ENCODE measurements around the gene SRGAP1.

The SRGAP1 gene

DNA sequence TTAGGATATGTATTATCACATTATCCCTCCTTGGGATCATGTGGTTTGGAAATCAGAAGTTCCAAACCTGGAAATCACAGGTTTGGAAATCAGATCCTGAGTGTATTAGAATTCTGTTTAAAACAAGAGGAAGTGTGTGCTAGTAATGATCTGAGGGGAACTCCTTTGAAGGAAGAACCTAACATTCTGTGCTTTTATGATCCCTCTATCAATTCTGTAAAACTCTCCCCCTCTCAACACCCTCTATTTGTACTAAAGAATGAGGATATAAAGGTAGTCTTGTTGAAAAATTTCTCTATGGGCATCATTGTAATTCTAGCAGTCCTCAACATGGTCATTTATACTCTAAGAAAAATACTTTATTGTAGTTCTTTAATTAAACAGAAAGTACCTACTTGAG is 97.4 kb downstream of the SRGAP1 start:
- DNase-seq: no peak

DNA sequence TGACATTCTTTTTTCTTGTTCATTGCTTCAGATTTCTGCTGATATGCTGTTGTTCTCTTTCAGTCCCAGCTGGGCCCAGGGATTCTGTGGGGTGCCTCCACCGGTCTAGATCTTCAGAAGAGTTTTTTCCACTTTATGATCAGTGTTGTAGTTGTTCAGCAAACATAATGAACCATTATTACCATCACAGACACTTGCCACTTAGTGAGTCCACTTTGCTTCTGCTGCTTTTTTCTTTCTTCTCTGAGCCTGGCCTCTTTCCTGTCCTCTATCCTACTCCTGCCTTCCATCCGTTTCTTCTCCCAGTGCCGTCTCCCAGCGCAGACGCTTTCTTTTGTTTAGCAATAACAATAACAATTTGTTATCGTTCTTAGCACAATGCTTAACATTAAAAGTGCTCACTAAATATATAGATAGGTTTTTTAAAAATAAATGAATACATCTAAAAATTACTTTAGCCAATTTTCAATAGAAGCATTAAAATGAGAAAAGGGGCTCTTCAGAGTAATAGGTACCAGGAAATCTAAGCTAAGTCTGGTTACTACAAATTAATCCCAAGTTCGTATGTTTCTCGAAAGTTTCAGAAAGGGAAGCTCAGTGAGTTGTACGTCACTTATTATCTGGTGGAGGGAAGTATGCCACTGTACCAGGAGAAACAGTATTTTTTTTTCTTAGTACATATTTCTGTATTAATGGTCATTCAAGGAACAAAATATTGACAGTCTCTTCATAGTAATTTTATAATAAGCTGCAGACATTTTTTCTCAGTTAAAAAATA is 98.2 kb downstream of the SRGAP1 start:
- no peak for DNase-seq

DNA sequence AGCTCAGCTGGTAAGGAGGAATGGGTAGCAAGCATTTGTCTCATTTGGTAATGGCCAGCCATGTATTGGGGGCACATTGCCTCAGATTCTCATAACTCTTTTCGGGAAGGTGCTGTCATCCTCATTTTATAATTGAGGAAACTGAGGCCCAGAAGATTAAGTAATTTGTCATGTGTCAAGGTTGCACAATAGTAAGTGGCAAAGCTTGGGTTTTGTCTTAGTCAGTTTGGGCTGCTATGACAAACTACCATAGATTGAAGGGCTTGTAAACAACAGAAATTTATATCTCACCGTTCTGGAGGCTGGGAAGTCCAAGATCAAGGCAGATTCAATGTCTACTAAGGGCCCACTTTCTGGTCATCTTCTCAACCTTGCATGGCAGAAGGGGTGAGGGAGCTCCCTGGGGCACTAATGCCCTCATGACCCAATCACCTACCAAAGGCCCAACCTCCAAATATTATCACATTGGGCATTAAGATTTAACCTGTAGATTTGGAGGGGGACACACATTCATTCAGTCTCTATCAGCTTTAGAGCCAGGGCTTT is 99.6 kb downstream of the SRGAP1 start:
- no peak for DNase-seq

DNA sequence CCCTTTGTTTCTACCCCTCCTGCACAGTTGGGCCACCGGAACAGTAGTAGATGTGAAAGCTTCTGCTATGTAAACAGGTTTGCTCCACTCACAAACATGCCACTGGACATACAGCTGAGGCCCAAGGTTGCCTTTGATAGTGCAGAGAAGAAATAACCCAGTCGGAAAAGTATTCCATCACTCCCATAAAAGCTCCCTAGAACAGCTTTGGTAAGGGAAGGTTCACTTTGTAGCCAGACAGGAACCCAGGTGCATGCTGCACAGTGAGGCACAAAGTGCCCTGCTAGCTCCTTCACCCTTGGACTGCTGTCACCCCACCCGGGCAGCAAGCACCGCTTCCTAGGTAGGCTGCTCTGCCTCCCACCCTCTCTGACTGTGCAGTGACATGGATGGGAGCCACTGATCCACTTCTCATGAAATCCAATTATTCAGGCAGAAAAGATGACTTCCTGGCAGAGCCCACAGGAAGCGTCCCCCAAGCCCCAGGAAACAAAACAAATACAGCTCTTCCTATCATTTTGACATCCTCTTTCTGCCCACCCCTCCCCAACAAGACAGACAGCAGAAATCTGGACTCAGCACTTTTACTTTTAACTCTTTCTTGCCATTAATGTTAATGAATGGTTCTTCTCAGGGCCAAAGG is 100.2 kb downstream of the SRGAP1 start:
- DNase-seq: no peak

DNA sequence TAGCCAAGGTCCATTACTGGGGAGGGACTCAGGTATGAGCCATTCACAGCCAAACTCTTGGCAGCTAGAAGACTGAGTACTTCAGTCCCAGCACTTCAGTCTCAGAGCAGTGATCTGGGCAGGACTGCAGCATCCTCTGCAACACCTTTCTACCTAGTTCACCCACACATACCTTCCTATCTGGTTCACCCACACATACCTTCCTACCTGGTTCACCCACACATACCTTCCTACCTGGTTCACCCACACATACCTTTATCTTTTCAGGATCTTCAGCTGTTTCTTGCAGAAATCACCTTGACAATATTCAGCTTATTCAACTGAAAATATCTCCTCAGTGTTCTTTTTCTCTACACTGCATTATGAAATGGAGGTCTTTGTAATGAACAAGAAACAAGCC is 101.3 kb downstream of the SRGAP1 start:
- no peak for DNase-seq

DNA sequence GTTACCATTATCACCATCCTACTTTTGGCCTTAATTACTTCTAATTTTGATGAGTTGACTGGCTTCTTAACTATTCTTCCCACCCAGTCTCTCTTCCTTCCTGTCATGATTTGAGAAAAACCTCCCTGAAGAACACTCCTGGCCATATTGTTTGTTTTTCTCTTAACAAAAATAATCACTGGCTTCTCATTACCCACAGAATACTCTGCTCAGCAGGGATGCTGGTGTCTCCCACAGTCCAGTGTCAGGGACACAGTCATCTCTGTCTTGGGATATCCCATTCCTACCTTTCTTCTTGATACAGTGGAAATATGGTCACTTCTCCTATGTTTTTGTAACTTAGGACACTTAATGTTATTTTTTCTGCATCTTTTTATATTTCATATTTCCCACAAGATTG is 103.7 kb downstream of the SRGAP1 start:
- DNase-seq: no peak

DNA sequence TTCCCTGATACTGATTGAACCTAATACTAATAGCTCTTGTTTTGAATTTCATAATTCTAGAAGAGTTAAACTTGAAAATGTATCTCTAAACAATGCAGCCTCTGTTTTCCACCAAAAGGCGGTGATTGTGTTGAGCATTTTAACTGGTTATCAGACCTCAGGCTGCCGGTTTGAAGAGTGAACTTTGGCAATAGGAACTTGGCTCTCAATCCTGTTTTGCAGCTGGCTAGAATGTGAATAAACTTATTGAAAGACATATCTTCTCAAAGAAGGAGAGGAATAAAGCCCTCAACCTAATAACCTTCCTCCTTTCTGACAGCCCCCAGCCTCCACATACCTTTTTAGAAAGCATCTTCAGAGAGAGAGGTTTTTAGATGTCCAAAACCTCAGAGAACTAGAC is 105.4 kb downstream of the SRGAP1 start:
- no peak for DNase-seq

DNA sequence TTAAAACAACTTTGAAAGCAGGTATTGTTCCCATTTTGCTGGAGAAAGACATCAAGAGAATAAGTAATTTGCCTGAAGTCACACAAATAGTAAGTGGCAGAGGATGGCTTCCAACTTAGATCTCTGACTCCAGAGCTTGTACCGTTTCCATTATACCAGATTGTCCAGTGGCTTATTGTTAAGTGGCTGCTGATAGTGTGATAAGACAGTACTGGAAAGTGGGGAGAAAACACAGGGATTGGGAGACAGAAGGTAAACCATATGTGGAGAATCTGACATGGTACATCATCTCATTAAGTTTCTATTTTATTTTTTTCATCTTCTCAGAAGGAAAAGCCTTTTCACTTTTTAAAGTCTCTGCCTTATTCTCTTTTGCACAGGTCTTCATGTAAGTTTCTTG is 108.5 kb downstream of the SRGAP1 start:
- no peak for DNase-seq

DNA sequence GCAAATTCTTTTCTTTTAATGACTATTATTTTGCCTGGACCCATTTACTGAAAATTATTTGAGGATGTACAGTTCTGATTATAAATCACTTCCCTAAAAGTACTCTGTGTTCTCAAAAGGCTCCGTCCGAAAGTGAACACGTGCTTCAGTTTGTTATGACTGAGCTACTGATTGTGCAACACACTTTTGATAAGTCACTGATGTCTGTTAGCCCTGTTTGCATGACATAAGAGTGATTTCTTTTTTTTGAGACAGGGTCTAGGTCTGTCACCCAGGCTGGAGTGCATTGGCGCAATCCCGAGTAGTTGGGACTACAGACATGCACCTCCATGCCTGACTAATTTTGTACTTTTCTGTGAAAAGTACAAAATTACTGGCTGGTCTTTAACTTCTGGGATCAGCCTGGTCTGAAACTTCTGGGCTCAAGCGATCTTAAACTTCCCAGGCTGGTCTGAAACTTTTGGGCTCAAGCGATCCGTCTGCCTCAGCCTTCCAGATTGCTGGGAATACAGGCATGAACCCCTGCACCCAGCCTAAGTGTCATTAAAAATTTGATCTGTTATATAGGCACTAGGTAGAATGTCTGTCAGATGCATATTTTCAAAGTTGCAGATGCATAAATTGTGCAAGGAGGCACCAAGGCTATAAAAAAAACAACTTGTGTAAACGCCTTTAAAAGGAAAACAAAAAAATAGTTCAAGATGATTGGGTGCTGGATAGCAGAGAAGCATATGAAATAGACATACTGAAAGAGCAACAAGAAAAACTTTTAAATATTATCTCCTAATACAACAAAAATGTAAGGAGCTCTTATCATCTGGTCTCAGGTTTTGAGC is 111.5 kb downstream of the SRGAP1 start:
- no peak for DNase-seq

DNA sequence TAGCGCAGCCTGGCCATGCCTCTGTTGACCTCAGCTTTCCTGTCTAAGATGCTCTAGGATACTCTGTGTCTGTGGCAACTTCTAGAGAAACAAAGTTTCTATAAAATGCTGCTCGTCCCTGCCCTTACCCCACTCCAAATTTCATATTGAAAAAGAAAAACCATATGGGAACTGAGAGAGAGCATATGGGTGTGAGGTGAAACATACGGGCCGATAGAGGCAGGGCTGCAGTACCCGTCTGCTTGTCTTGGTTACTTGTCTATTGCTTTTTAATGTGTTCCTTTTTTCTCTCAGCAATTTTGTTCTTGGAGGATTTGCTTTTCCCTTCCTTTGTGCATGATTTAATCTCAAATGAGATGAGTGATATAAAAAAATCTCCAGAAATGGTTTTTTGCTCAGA is 113.0 kb downstream of the SRGAP1 start:
- DNase-seq: no peak

DNA sequence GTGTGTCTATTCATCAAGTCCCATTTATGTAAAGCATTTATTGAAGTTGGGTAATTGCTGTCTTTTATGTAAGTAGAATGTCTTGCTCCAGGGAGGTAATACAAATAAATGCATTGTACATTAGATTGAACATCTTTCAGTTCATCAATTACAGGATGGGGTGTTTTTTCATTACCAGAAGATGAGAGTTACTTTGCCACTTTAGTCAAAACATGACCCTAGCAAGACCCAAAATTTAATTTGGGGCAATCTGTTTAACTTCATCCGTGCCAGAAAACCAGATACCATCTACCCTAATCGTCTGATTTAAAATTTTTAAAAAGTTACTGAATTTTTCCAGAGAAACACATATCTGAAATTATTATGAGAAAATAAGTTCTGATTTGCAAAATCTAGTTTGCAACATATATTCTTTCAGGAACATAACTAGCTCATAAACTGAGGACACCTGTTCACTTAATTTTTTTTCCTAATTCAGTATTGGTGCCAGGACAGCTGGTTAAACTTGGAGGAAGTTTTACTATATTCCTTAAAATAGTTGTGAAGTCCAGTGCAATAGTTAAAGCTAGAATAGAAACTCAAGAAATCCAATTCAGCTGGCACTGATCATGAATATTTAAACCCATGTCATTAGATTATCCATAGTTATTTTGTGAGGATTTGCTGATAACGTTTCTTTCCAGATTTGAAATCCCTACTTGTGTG is 114.5 kb downstream of the SRGAP1 start:
- no peak for DNase-seq

DNA sequence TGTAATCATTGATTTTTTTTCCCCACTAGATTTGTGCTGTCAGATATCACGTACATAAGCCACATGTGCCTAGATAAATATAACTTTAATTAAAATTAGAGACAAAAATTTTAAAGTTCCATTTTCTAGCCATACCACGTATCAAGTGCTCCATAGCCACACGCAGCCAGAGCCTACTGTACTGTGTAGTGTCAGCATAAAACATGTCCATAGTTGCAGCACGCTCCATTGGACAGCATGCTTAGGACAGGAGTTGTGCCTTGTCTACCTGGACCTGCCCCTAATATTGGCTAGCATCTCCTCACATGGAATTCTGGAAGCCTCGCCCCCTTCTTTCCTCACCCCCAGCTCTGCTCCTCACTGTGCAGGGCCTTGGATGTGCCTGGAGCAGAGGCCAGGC is 116.5 kb downstream of the SRGAP1 start:
- no peak for DNase-seq

DNA sequence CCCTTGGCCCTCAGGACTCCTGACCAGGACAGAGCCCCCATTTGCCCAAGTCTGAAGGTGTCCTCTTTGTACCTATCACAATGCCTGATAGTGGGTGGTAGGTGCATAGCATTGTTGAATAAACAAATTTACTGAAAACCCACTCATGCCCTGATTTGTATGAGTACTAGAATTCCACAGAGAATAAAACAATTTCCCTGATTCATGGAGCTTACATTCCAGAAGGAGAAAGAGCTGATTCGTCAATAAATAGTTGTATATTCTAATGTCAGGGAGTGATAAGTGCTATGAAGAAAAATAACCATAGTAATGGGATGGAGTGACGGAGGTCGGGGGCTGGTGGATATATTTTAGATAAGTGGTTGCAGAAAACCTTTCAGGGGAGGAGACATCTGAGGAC is 117.0 kb downstream of the SRGAP1 start:
- no peak for DNase-seq

DNA sequence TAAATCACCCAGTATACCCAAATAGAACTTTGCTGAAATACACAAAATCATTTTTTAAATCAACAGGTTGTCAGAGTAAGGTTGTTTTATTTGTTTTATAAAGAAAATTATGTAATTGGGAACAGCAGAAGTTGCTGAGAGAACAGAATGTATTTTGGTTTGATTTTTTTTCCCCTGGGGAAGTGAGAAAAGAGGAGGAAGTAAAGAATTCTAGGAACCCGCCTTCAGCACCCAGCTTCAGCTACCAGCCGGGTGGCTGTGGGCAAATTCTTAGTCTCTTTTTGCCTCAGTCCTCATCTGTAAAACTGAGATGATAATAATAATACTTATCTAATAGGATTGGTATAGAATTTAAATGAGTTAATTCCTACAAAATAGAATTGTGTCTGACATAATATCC is 119.4 kb downstream of the SRGAP1 start:
- no peak for DNase-seq

DNA sequence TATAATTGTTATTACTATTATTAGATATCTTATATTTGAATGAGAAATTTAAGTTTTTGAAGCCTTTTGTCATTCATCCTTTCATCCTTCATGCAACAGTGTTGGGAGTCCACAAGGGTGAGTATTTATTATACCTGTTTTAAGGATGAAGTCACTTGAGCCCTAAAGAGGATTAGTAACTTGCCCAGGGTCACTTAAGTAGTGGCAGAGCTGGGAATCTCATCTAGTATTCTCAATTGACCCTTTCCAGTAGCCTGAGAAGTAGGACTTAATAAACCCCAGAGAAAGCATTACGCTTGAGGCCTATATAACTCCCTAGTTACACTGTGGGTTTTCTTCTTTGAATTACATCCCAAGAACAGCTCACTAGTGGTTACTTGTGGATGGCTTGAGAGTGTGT is 119.8 kb downstream of the SRGAP1 start:
- DNase-seq: no peak

DNA sequence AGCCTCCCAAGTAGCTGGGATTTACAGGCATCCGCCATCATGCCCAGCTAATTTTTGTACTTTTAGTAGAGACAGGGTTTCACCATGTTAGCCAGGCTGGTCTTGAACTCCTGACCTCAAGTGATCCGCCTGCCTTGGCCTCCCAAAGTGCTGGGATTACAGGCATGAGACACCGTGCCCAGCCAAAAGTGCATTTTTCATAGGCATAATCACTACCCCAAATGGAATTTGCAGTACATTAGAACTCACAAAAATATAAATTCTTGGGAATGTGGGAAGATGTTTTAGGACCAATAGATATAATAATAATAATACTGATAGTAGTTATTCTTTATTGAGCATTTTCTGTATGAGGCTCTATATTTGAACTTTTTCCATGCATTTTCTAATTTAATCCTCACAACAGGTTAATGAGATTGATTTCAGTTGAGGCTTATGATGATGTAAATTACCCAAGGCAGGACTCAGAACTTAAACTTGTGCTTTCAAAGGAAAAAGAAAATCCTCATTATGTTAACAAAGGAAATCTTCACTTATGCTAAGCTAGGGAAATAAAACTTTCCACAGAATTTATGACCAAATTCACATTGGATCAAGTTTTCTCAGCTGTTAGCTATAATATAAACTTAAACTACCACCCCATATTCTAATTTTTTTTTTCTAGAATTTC is 121.6 kb downstream of the SRGAP1 start:
- no peak for DNase-seq

DNA sequence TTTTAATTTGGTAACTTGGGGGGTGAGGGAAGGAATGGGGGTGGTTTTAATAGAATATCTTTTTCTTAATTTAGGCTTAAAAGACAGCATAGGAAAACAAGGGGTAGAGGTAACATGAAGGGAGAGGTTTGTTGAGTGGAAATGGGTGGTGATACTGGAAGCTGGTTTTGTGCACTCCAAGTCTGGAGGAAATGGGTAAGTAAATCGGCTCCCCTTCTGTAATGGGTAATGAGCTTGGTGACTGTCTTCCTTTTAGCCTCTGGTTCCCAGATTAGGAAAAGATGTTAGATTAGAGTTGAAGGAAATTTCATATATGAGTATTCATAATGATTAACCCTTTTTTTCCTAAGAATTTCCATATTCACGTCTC is 122.1 kb downstream of the SRGAP1 start:
- DNase-seq: no peak

DNA sequence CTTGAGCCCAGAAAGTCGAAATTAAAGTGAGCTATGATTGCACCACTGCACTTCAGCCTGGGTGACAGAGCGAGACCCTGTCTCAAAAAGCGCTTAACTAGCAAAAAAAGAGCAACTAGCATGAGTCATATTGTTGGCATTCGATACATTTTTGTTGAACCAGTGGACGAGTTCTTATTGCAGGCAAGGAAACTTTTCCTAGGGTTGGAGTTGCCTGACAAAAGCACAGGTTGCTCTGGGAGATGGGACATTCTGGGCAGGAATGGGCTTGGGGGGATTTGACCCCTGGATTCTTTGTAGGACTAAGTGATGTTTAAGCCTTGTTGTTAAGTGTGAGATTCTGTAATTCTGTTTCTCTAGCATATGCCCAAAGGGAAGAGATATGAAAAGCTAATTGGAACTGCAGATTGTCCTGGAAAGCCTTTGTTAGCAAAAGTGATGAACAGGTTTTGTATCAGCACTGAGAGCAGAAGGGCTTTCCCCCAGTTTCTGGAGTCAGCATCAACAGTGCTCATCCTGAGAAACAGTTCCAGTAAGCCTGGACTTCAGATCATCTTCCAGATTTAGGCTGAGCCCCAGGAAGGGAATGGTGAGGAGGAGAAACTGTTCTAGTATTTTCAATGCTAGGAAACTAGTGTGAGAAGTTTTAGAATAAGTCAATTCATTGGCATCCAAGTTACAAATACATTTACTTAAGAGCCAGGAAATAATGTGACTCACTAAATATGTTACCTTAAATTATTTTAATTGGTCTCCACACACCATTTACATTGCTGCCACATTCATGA is 123.1 kb downstream of the SRGAP1 start:
- no peak for DNase-seq

DNA sequence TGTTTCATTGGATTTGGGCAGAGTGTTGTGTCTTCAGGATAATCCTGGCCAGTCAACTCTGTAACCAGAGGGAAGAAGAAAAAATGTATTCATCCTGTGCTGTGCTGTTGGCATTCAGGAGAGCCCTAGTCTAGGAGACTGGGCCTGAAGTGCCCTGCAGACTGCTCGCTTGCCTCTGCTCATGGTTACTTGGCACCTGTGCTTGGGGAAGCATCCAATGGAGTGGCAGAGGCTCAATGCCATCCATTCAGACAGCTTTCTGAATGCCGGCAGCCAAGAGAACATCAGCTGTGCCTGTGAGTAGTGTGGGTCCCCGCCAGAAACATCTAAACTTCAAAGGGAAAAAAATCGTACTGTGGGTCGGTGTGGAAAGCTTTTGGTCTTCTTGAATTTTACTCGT is 124.2 kb downstream of the SRGAP1 start:
- no peak for DNase-seq

DNA sequence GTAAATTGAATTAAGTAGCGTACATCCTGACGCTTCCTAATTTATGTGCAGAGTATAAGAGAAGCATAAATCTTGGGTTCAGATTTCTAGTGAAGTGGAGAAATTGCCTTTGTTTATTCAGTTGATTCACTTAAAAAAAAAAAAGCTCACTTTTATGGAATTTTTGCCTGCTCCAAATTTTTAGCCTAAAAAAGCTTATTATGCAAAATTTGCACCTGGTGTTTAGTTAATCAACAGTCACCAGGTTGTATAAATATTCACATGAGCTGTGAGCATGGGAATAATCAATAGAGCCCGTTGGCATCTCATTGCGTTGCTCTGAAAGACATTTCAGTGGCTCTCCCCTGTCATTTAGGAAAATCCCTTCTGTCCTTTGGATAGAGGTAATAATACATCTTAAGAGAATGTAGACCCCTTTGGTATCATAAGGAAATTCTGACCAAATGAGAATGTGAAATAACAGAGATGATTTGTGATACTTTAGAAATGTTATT is 132.4 kb downstream of the SRGAP1 start:
- DNase-seq: no peak

DNA sequence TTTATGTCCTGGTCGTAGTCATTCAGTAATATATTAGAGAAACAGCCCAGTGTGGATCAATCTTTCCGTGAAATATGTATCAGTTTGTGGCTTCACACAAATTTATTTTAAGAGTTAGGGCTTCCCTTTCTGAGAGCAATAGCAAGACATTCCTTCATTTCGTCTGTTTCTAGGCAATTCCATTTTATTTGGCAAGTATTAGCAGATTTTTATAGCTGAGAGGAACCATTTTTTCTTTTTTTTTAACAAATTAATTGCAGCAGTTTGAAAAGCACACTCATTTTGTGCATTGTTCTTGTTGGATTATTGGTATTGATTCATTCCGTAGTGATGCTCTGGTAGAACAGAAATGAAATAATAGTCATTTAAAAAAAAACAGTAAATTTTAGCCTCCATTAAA is 132.9 kb downstream of the SRGAP1 start:
- DNase-seq: no peak

DNA sequence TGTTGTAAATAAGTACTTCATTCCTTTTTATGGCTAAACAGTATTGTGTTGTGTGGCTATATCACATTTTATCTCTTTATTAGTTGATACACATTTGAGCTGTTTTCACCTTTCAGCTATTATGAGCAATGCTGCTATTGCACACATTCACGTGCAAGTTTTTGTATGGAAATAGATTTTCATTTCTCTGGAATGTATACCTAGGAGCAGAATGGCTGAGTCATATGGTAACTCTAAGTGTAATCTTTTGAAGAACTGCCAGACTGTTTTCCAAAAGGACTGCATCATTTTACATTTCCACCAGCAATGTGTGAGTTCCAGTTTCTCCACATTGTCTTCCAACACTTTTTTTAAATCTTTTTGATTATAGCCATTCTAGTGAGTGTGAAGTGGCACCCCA is 134.0 kb downstream of the SRGAP1 start:
- no peak for DNase-seq
